Astrocyte (in vitro differentiated cells and primary cell): Measurements from ENCODE around the gene LRRC3. TPM values are rescaled to one million over a fixed set of nuclear protein-coding genes. Genes with fewer than 3 reads are reported as not detected.
"Not testable (repeated sequence)": the region's sequence is repeated elsewhere in the genome, so short reads cannot be mapped to it uniquely, and the experiment has no call there.

Source experiments
- DNase-seq: peaks from one replicate; pipeline ENCODE4 v3.0.0-alpha.2; 2010; ENCODE audit warnings: low read depth
- FAIRE-seq: peaks from 2 replicates; lab custom pipeline; 2011; peaks lifted over from hg19 to GRCh38; lab: Jason Lieb, UNC
- H2AFZ ChIP-seq: 2 replicates; pipeline ENCODE4 v1.6.0; 2012; ENCODE audit warnings: low read depth, low read length, inconsistent platforms
- H3K27ac ChIP-seq: 2 replicates; pipeline ENCODE4 v1.5.1; 2011; ENCODE audit warnings: low read depth, low read length, inconsistent platforms
- H3K27me3 ChIP-seq: 2 replicates; pipeline ENCODE4 v1.6.0; 2011; ENCODE audit warnings: low read length, inconsistent platforms; ENCODE audit not compliant: insufficient read depth
- H3K36me3 ChIP-seq: 2 replicates; pipeline ENCODE4 v1.5.1; 2011; ENCODE audit warnings: low read length, inconsistent platforms; ENCODE audit not compliant: insufficient read depth
- H3K4me1 ChIP-seq: 2 replicates; pipeline ENCODE4 v1.5.1; 2011; ENCODE audit warnings: low read length, inconsistent platforms; ENCODE audit not compliant: insufficient read depth
- H3K4me2 ChIP-seq: 2 replicates; pipeline ENCODE4 v1.6.0; 2012; ENCODE audit warnings: low read length, inconsistent platforms
- H3K4me3 ChIP-seq: 2 replicates; pipeline ENCODE4 v1.5.1; 2011; ENCODE audit warnings: low read depth, mild to moderate bottlenecking, low read length, inconsistent platforms; ENCODE audit not compliant: insufficient read depth
- H3K79me2 ChIP-seq: 2 replicates; pipeline ENCODE4 v1.6.0; 2012; ENCODE audit warnings: mild to moderate bottlenecking, low read length, inconsistent platforms; ENCODE audit not compliant: insufficient read depth
- H3K9ac ChIP-seq: 2 replicates; pipeline ENCODE4 v1.6.0; 2012; ENCODE audit warnings: mild to moderate bottlenecking, low read length, inconsistent platforms
- H3K9me3 ChIP-seq: 2 replicates; pipeline ENCODE4 v1.5.1; 2012; ENCODE audit warnings: low read depth, mild to moderate bottlenecking, low read length, inconsistent platforms; ENCODE audit not compliant: insufficient read depth
- H4K20me1 ChIP-seq: 2 replicates; pipeline ENCODE4 v1.6.0; 2012; ENCODE audit warnings: low read length, inconsistent platforms; ENCODE audit not compliant: insufficient read depth
- H3K27ac Mint-ChIP-seq: one replicate; pipeline ENCODE4 v1.8.0; 2021; ENCODE audit warnings: mild to moderate bottlenecking, mixed read lengths; ENCODE audit not compliant: unreplicated experiment
- H3K27me3 Mint-ChIP-seq: one replicate; pipeline ENCODE4 v1.8.0; 2021; ENCODE audit warnings: low read depth, mixed read lengths; ENCODE audit not compliant: unreplicated experiment
- H3K36me3 Mint-ChIP-seq: one replicate; pipeline ENCODE4 v1.8.0; 2021; ENCODE audit warnings: low read depth, mixed read lengths; ENCODE audit not compliant: unreplicated experiment
- H3K4me1 Mint-ChIP-seq: one replicate; pipeline ENCODE4 v1.8.0; 2021; ENCODE audit warnings: low read depth, mixed read lengths; ENCODE audit not compliant: unreplicated experiment
- H3K4me3 Mint-ChIP-seq: one replicate; pipeline ENCODE4 v1.8.0; 2021; ENCODE audit warnings: mild to moderate bottlenecking, moderate library complexity, mixed read lengths; ENCODE audit not compliant: unreplicated experiment
- H3K9me3 Mint-ChIP-seq: one replicate; pipeline ENCODE4 v1.8.0; 2021; ENCODE audit warnings: mild to moderate bottlenecking, mixed read lengths; ENCODE audit not compliant: unreplicated experiment
- EZH2 ChIP-seq: IDR thresholded peaks from 2 replicates; pipeline ENCODE4 v1.6.1; 2012; ENCODE audit warnings: mild to moderate bottlenecking, low read length, inconsistent platforms; ENCODE audit not compliant: insufficient read depth
- total RNA-seq: library from RNA; stranded (reverse); gene quantifications from 2 replicates; pipeline ENCODE4 v1.2.1, GENCODE V29; 2021
- TF ChIP-seq, protein P1 (sequence below): IDR thresholded peaks from 2 replicates; pipeline ENCODE4 v1.5.1; 2011; ENCODE audit warnings: low read depth, mild to moderate bottlenecking, inconsistent platforms, low read length, moderate library complexity; ENCODE audit not compliant: insufficient read depth

The LRRC3 gene
- total RNA-seq, 1 donor from 2014 or later = 5.2 TPM

GRCh38 chr21:44416193-44416592, 39.1 kb upstream of the LRRC3 start:
- H3K9me3 Mint-ChIP-seq = peaks cover 6% of the 10 kb centered on the region
- no peak overlapping the region for H3K27ac Mint-ChIP-seq
- H3K9ac ChIP-seq = no peak overlapping the region
- no peaks in the 10 kb centered on the region for H3K79me2 ChIP-seq
- no peaks in the 10 kb centered on the region for H3K36me3 ChIP-seq
- no peak overlapping the region for H2AFZ ChIP-seq
- no peak for FAIRE-seq
- H3K36me3 Mint-ChIP-seq = no peaks in the 10 kb centered on the region
- no peak overlapping the region for H3K27ac ChIP-seq
- no peak overlapping the region for H3K4me3 ChIP-seq
- no peaks in the 10 kb centered on the region for H4K20me1 ChIP-seq
- TF ChIP-seq EZH2 = no peak
- TF ChIP-seq, protein P1, sequence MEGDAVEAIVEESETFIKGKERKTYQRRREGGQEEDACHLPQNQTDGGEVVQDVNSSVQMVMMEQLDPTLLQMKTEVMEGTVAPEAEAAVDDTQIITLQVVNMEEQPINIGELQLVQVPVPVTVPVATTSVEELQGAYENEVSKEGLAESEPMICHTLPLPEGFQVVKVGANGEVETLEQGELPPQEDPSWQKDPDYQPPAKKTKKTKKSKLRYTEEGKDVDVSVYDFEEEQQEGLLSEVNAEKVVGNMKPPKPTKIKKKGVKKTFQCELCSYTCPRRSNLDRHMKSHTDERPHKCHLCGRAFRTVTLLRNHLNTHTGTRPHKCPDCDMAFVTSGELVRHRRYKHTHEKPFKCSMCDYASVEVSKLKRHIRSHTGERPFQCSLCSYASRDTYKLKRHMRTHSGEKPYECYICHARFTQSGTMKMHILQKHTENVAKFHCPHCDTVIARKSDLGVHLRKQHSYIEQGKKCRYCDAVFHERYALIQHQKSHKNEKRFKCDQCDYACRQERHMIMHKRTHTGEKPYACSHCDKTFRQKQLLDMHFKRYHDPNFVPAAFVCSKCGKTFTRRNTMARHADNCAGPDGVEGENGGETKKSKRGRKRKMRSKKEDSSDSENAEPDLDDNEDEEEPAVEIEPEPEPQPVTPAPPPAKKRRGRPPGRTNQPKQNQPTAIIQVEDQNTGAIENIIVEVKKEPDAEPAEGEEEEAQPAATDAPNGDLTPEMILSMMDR = no peak
- H3K4me1 ChIP-seq = no peaks in the 10 kb centered on the region
- no peaks in the 10 kb centered on the region for H3K27me3 ChIP-seq
- peaks cover 3% of the 10 kb centered on the region for H3K4me1 Mint-ChIP-seq
- no peak overlapping the region for H3K4me2 ChIP-seq
- H3K9me3 ChIP-seq = peaks cover 11% of the 10 kb centered on the region
- no peak overlapping the region for H3K4me3 Mint-ChIP-seq
- H3K27me3 Mint-ChIP-seq = peaks cover 19% of the 10 kb centered on the region
- DNase-seq = no peak

DNA sequence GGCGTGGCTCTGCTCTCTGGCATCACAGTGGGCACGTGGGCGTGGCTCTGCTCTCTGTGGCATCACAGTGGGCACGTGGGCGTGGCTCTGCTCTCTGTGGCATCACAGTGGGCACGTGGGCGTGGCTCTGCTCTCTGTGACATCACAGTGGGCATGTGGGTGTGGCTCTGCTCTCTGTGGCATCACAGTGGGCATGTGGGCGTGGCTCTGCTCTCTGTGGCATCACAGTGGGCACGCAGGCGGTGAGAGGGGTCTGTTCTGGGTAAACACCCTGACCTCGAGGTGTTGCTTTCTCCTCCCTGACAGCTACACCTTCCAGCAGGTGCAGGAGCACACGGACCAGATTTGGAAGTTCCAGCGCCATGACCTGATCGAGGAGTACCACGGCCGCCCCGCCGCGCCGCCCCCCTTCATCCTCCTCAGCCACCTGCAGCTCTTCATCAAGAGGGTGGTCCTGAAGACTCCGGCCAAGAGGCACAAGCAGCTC, 37.6 kb upstream of the LRRC3 start:
- not testable (repeated sequence) for H3K9ac ChIP-seq, FAIRE-seq, H3K36me3 ChIP-seq, H3K36me3 Mint-ChIP-seq, DNase-seq, H4K20me1 ChIP-seq, H3K4me1 ChIP-seq, H3K4me3 ChIP-seq, H3K9me3 Mint-ChIP-seq, H3K4me2 ChIP-seq, H3K4me1 Mint-ChIP-seq, H3K27me3 ChIP-seq, H3K79me2 ChIP-seq, H3K27ac ChIP-seq, H2AFZ ChIP-seq, H3K4me3 Mint-ChIP-seq, H3K27ac Mint-ChIP-seq
- peaks cover 24% of the 10 kb centered on the region for H3K27me3 Mint-ChIP-seq
- peaks cover 11% of the 10 kb centered on the region for H3K9me3 ChIP-seq

DNA sequence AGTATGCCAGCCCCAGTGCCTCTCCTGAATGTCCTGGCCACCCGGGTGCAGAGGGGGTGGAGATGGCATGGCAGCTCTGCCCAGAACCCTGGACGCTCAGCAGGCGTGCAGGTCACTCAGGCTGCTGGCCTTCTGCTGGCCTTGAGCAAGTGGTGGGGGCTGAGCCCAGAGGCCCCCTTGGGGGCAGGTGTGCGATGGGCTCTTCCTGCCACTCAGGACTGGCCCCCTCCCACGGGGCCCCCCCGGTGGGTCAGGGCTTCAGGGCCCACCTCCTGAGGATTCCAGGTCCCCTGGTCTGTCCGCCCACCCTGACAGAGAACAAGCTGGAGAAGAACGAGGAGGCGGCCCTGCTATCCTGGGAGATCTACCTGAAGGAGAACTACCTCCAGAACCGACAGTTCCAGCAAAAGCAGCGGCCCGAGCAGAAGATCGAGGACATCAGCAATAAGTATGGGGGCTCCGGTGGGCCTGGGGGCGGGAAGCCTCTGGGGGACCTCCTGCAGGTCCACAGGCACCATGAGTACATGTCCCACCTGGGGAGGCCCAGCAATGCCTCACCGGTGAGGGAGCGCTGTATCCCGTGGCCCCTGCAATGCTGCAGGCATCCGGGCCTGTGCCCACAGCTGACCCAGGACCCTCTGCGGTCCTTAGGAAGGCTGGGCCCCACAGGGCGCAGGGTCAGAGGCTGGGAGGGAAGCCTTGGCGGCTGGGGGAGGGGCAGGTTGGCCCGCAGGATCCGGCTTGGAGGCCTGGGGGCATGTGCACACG, 37.0 kb upstream of the LRRC3 start:
- TF ChIP-seq, protein P1 = no peak
- no peak for TF ChIP-seq EZH2
- H3K4me3 Mint-ChIP-seq = no peak overlapping the region
- H3K27ac Mint-ChIP-seq = no peak overlapping the region
- no peak overlapping the region for H3K27ac ChIP-seq
- H3K4me2 ChIP-seq = no peak overlapping the region
- H3K4me1 Mint-ChIP-seq = peaks cover 3% of the 10 kb centered on the region
- H4K20me1 ChIP-seq = no peaks in the 10 kb centered on the region
- no peaks in the 10 kb centered on the region for H3K79me2 ChIP-seq
- H3K4me3 ChIP-seq = no peak overlapping the region
- no peaks in the 10 kb centered on the region for H3K36me3 Mint-ChIP-seq
- peaks cover 24% of the 10 kb centered on the region for H3K27me3 Mint-ChIP-seq
- H3K4me1 ChIP-seq = no peaks in the 10 kb centered on the region
- DNase-seq (no peak), FAIRE-seq (no peak)
- H3K9ac ChIP-seq = no peak overlapping the region
- H3K36me3 ChIP-seq = no peaks in the 10 kb centered on the region
- no peak overlapping the region for H2AFZ ChIP-seq
- H3K9me3 ChIP-seq = peaks cover 11% of the 10 kb centered on the region
- H3K27me3 ChIP-seq = no peaks in the 10 kb centered on the region
- peaks cover 6% of the 10 kb centered on the region for H3K9me3 Mint-ChIP-seq
